GM19438 (cell line): ENCODE measurements around the gene ARL6.
"Not testable (repeated sequence)": the region's sequence is repeated elsewhere in the genome, so short reads cannot be mapped to it uniquely, and the experiment has no call there.

Experiments used
- ATAC-seq: cut with Tn5 transposase; IDR thresholded peaks from one replicate; pipeline ENCODE4 v1.9.1; 2021; ENCODE audit warnings: low read depth; ENCODE audit not compliant: unreplicated experiment

Gene ARL6

GRCh38 chr3:97820780-97821179 is 56.2 kb downstream of the ARL6 start:
- ATAC-seq, result no peak

DNA sequence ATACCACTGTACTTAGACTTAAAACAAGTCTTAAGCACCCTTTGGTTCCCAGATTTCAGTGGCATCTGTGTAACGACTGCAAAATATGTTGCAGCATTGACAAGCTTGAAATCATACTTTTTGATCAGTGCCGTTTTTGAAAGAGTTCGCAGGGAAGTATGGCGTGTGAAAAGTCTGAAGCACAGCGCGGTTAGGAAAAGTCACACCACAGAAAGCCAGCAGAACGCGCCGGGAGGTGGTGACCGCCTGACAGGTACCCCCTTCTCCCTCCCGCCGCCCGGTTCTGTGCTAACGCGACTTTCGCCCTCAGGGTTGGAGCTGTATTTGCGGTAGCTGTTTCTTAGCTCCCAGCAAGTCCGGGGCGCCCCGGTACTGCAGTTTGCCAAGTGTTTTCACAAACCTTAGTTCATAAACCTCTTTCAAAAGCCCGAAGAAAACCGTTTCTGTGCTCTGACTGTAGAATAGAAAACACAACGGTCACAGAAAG is 56.8 kb downstream of the ARL6 start:
- peak; percentile 50 for ATAC-seq

- ATAC-seq, result peak; percentile 96
Observed at GRCh38 chr3:97821774-97822358, 57.3 kb downstream of the ARL6 start, which contains the start of gene CRYBG3. Gene CRYBG3 (plus strand): TSS chr3:97822011. CDS start chr3:97822207, 196 bp downstream.

GRCh38 chr3:97822359-97822775 is 57.8 kb downstream of the ARL6 start:
- peak; percentile 33 for ATAC-seq

GRCh38 chr3:97823046-97824004 is 58.8 kb downstream of the ARL6 start:
- ATAC-seq, result no peak

DNA sequence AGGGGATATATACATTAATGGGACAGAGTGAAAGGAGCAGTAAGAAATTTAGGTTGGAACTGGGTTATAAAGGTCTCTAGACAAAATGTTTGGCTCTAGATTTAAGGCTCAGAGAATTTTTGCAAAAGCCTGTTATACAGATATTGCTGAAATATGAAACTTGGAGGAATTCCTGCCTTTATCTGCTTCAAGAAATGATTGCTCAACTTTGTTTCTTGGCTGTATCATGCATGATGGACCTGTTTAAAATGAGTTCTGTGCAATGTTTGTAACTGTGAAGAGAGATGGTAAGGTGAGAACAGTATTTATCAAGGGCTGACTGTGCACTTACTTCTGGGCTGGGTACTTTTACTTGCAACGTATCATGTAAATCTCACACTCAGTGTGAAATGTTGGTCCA is 60.5 kb downstream of the ARL6 start:
- no peak for ATAC-seq

- no peak for ATAC-seq
Observed at GRCh38 chr3:97827741-97828471, 63.3 kb downstream of the ARL6 start.

DNA sequence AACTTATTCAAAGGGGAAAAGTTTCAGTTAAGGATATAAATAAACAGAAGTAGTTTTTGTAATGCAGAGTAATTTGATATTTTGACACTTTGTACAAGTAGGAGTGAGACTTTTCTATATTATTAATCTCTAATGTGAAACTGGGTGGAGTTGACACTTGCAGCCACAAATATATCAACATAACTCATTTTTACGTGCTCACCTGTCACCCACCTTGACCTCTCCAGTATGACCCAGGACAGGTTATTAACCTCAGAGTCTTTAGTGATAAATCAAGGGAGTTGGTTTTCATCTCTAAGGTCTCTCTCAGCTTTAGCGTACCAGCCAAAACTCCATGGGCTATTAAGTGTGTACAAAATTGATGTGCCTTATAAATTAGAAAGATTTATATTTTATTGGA is 64.6 kb downstream of the ARL6 start:
- ATAC-seq, result no peak

DNA sequence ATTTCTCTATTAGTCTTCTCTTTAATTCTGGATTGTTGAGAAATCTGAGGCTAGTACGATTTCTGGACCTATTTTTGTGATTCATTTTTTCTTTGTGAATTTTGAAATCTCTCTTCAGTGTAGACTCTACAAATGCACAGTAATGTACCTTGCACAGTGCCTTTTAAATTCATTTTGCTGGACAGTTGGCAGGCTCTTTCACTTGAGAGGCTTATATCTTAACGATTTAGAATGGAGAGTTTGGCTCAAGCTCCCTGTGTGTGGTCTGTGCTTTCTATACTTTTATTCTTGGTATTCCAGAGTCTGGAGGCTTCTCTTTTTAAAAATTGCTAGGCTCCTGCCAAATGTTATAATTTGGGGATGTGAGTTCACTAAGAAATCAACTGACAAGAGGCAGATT is 66.1 kb downstream of the ARL6 start:
- no peak for ATAC-seq

DNA sequence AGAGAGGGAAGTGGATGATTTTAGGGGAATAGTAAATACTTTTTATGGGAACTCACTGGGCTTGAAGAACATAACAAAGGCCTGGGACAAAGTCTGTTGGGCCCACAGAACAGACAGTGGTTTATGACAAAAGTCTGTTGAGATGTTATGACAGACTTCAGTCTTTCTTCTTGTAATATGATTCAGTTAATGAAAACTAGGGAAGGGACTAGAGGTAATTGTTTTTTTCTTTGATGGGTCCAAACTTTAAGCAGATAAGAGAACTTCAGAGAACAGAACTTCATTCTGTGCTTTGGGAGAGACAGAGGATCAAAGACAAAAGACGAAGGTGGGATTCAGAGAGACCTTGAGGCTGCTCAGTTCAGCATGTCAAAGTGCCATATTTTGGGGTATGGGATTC is 66.6 kb downstream of the ARL6 start:
- no peak for ATAC-seq

DNA sequence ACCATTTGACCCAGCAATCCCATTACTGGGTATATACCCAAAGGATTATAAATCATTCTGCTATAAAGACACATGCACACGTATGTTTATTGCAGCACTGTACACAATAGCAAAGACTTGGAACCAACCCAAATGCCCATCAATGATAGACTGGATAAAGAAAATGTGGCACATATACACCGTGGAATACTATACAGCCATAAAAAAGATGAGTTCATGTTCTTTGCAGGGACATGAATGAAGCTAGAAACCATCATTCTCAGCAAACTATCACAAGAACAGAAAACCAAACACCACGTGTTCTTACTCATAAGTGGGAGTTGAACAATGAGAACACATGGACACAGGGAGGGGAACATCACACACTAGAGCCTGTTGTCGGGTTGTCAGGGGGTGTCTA is 68.6 kb downstream of the ARL6 start:
- not testable (repeated sequence) for ATAC-seq

GRCh38 chr3:97835761-97836160 is 71.2 kb downstream of the ARL6 start:
- no peak for ATAC-seq

DNA sequence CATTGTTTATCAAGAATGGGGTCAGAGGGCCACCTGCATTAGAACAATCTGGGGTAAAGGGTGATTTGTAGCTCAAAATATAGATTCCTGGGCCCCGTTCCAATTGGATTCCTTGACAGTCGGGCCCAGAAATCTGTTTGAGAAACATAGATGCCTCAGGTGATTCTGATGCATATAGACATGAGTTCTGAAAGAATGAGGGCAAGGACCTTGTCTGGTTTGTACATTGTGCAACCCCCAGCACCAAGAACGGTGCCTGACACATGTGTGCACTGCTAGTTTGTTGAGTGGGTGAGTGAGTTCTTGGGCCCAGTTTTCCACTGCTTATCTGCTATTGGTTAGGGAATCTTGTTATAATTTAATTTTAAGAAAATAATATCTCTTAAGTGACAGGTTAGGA is 73.8 kb downstream of the ARL6 start:
- ATAC-seq, result no peak

- ATAC-seq, result no peak
Observed at GRCh38 chr3:97839944-97840343, 75.4 kb downstream of the ARL6 start.

DNA sequence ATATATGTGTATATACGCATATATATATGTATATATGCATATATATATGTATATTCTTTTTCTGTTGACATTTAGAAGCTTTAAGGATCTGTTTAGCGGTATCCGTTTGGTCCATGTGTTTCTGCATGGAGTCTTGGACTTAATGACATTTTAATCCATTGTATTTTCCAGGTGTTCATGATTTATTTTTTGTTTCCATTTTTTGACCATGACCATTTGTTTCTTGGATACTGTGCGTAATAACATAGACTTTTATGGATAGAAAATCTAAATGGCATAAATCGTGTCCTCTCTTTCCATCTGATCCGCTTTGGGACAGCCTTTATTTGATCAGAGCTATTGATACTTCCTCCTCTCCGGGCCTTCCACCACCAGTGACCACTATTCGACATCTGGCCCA is 76.7 kb downstream of the ARL6 start:
- no peak for ATAC-seq

GRCh38 chr3:97841956-97842355 is 77.4 kb downstream of the ARL6 start:
- no peak for ATAC-seq

- ATAC-seq, result no peak
Observed at GRCh38 chr3:97848779-97849178, 84.2 kb downstream of the ARL6 start.
